ENCODE results near the gene SPDYE3.

- TF ChIP-seq CTCF (IDR thresholded peaks at IDR 0.05) (no peak), POLR2A (IDR thresholded peaks at IDR 0.05) (no peak)
Measured at GRCh38 chr7:100370746-100371145, 63.2 kb downstream of the SPDYE3 start.

All from sigmoid colon (tissue), 3 donors.